CD14-positive monocyte (primary cell): ENCODE results near the gene WDCP. TPM values are rescaled to one million over a fixed set of nuclear protein-coding genes. Genes with fewer than 3 reads are reported as not detected.

Source experiments
- DNase-seq, 3 donors: peaks; one replicate each; pipeline ENCODE4 v3.0.0-alpha.2; 2011 to 2022
- H2AFZ ChIP-seq: 2 replicates; pipeline ENCODE4 v1.6.0; 2012; ENCODE audit warnings: mild to moderate bottlenecking, low read depth, low read length, inconsistent platforms; ENCODE audit not compliant: insufficient read depth, poor library complexity, severe bottlenecking
- H3K27ac ChIP-seq, 2 donors: 1 replicate in 1 of 2; 2 replicates in 1 of 2; pipeline ENCODE4 v1.5.1; 2012 to 2013; ENCODE audit warnings: low read length in 2 of 2, control low read depth in 1 of 2, inconsistent platforms in 1 of 2, low read depth in 1 of 2, mild to moderate bottlenecking in 1 of 2
- H3K27me3 ChIP-seq, 2 donors: one replicate each; pipeline versions ENCODE4 v1.6.0 to v1.6.1; 2011 to 2013; ENCODE audit warnings: low read length in 2 of 2; ENCODE audit not compliant: control insufficient read depth in 2 of 2, insufficient read depth in 2 of 2
- H3K36me3 ChIP-seq, 2 donors: replicated peaks in 1 of 2; 1 replicate in 1 of 2; 2 replicates in 1 of 2; pipeline versions ENCODE4 v1.5.1 to v1.6.1; 2012 to 2013; ENCODE audit warnings: low read length in 2 of 2, control low read depth in 1 of 2, inconsistent platforms in 1 of 2, mild to moderate bottlenecking in 1 of 2; ENCODE audit not compliant: insufficient read depth in 2 of 2, control insufficient read depth in 1 of 2
- H3K4me1 ChIP-seq, 2 donors: 1 replicate in 1 of 2; 2 replicates in 1 of 2; pipeline versions ENCODE4 v1.5.1 to v1.6.1; 2012 to 2013; ENCODE audit warnings: low read length in 2 of 2, control low read depth in 1 of 2, inconsistent platforms in 1 of 2, mild to moderate bottlenecking in 1 of 2, moderate library complexity in 1 of 2; ENCODE audit not compliant: insufficient read depth in 2 of 2, control insufficient read depth in 1 of 2
- H3K4me2 ChIP-seq: replicated peaks from 2 replicates; pipeline ENCODE3; 2012; ENCODE audit warnings: low read length, moderate library complexity, mild to moderate bottlenecking; ENCODE audit not compliant: poor library complexity, severe bottlenecking; ENCODE audit errors: extremely low read depth
- H3K4me3 ChIP-seq, 3 experiments: fragments of 200-600 bp in 1 of 3; sonication (generic) in 1 of 3; replicated peaks in 1 of 3; 1 replicate in 2 of 3; 2 replicates in 1 of 3; pipeline ENCODE4 v1.5.1; 2011 to 2013; ENCODE audit warnings: low read length in 3 of 3, mild to moderate bottlenecking in 3 of 3, control low read depth in 2 of 3, low read depth in 2 of 3, inconsistent platforms in 1 of 3, moderate library complexity in 1 of 3
- H3K79me2 ChIP-seq: 2 replicates; pipeline ENCODE4 v1.6.0; 2012; ENCODE audit warnings: mild to moderate bottlenecking, control low read depth, inconsistent platforms, low read length, moderate library complexity; ENCODE audit not compliant: insufficient read depth
- H3K9ac ChIP-seq: 2 replicates; pipeline ENCODE4 v1.6.0; 2017; ENCODE audit warnings: low read length, mild to moderate bottlenecking; ENCODE audit not compliant: insufficient read depth, poor library complexity, severe bottlenecking
- H3K9me3 ChIP-seq, 2 donors: replicated peaks in 1 of 2; 1 replicate in 1 of 2; 2 replicates in 1 of 2; pipeline versions ENCODE4 v1.5.1 to v1.6.1; 2012 to 2013; ENCODE audit warnings: low read length in 2 of 2, control low read depth in 1 of 2; ENCODE audit not compliant: control insufficient read depth in 1 of 2, insufficient read depth in 1 of 2
- H4K20me1 ChIP-seq: 2 replicates; pipeline ENCODE4 v1.6.0; 2012; ENCODE audit warnings: mild to moderate bottlenecking, low read length, control low read depth, moderate library complexity; ENCODE audit not compliant: insufficient read depth
- H3K27ac Mint-ChIP-seq, 7 donors: one replicate each; pipeline ENCODE4 v1.8.0; 2020; ENCODE audit warnings: mild to moderate bottlenecking in 7 of 7, mixed read lengths in 7 of 7, moderate library complexity in 6 of 7, inconsistent platforms in 2 of 7
- H3K27me3 Mint-ChIP-seq, 3 donors: one replicate each; pipeline ENCODE4 v1.8.0; 2021 to 2022; ENCODE audit warnings: low read depth in 3 of 3, mild to moderate bottlenecking in 3 of 3, mixed read lengths in 3 of 3, moderate library complexity in 3 of 3, inconsistent platforms in 1 of 3
- H3K36me3 Mint-ChIP-seq, 2 donors: one replicate each; pipeline ENCODE4 v1.8.0; 2020; ENCODE audit warnings: mixed read lengths in 2 of 2, inconsistent platforms in 1 of 2, mild to moderate bottlenecking in 1 of 2
- H3K4me1 Mint-ChIP-seq: one replicate; pipeline ENCODE4 v1.8.0; 2020; ENCODE audit warnings: mild to moderate bottlenecking, mixed read lengths
- H3K4me3 Mint-ChIP-seq, 2 donors: one replicate each; pipeline ENCODE4 v1.8.0; 2020; ENCODE audit warnings: mild to moderate bottlenecking in 2 of 2, mixed read lengths in 2 of 2, moderate library complexity in 1 of 2
- H3K9me3 Mint-ChIP-seq, 7 donors: one replicate each; pipeline ENCODE4 v1.8.0; 2020 to 2022; ENCODE audit warnings: mixed read lengths in 7 of 7, mild to moderate bottlenecking in 6 of 7, moderate library complexity in 6 of 7, inconsistent platforms in 2 of 7
- WGBS: methylation state at CpG from one replicate; pipeline ENCODE4 v1.1.5; 2013; ENCODE audit warnings: missing lambda C conversion rate; ENCODE audit not compliant: insufficient coverage; 5-methylcytosine and 5-hydroxymethylcytosine counted together
- intact Hi-C, 2 donors: fragments of 100-400 bp; cut with micrococcal nuclease; formaldehyde crosslinking; loops; one replicate each; pipeline versions ENCODE4 v1.15.0 to v1.15.1; 2023
- polyA plus RNA-seq, 3 donors: library from polyadenylated mRNA; depleted of rRNA in 1 of 3; unstranded in 2 of 3; stranded (reverse) in 1 of 3; fragments of 300-500 nt in 2 of 3; fragments of >200 nt in 1 of 3; fragmentation: Illumina TruSeq in 2 of 3; gene quantifications; 1 replicate in 2 of 3; 2 replicates in 1 of 3; pipeline ENCODE4 v1.2.3, GENCODE V29; 2012 to 2021
- TF ChIP-seq, protein P1 (sequence below): fragments of 200-600 bp; IDR thresholded peaks from one replicate; pipeline ENCODE4 v1.8.0; 2022; ENCODE audit warnings: antibody characterized with exemption, mild to moderate bottlenecking

The WDCP gene
- polyA plus RNA-seq, 3 donors, result 0.43 to 1.3 (median 0.69) TPM

DNA sequence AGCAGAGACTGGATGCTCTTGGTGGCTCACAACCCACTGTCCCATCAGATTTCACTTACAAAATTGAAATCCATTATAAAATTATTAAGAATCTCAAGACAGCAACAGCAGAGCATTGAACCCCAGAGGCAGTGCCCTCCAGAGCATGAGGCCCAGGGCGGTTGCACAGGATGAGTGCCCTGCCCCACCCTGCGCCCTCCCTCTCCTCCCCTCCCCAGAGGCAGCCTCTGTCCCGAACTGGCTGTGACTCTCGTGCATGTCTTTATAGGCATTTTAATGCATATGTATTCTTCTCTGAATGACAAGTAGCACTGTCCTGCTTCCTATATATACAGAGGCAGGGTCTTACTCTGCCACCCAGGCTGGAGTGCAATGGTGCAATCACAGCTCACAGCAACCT lies 26.9 kb downstream of the WDCP start:
- TF ChIP-seq, protein P1, sequence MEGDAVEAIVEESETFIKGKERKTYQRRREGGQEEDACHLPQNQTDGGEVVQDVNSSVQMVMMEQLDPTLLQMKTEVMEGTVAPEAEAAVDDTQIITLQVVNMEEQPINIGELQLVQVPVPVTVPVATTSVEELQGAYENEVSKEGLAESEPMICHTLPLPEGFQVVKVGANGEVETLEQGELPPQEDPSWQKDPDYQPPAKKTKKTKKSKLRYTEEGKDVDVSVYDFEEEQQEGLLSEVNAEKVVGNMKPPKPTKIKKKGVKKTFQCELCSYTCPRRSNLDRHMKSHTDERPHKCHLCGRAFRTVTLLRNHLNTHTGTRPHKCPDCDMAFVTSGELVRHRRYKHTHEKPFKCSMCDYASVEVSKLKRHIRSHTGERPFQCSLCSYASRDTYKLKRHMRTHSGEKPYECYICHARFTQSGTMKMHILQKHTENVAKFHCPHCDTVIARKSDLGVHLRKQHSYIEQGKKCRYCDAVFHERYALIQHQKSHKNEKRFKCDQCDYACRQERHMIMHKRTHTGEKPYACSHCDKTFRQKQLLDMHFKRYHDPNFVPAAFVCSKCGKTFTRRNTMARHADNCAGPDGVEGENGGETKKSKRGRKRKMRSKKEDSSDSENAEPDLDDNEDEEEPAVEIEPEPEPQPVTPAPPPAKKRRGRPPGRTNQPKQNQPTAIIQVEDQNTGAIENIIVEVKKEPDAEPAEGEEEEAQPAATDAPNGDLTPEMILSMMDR, result no peak
- Histone ChIP-seq H3K27me3 (no peaks in the 10 kb centered on the region), H3K79me2 (no peaks in the 10 kb centered on the region), H3K36me3 (peaks cover 4 to 9% of the 10 kb centered on the region in 2 donors), H3K9me3 (no peaks in the 10 kb centered on the region), H2AFZ (no peak overlapping the region), H3K9ac (no peak overlapping the region), H4K20me1 (no peaks in the 10 kb centered on the region), H3K4me2 (no peak overlapping the region), H3K4me1 (no peaks in the 10 kb centered on the region), H3K4me3 (no peak overlapping the region), H3K27ac (no peak overlapping the region)
- Mint-ChIP-seq H3K27ac (no peak overlapping the region), H3K27me3 (peaks cover 0 to 3% (median 0%) of the 10 kb centered on the region in 3 donors), H3K4me1 (no peaks in the 10 kb centered on the region), H3K4me3 (no peak overlapping the region), H3K36me3 (peaks cover 17 to 19% of the 10 kb centered on the region in 2 donors), H3K9me3 (no peaks in the 10 kb centered on the region)
- no CpG with 5 or more reads among the region's 4 CpGs for WGBS
- DNase-seq, result no peak
- intact Hi-C loops, result no loop called here

DNA sequence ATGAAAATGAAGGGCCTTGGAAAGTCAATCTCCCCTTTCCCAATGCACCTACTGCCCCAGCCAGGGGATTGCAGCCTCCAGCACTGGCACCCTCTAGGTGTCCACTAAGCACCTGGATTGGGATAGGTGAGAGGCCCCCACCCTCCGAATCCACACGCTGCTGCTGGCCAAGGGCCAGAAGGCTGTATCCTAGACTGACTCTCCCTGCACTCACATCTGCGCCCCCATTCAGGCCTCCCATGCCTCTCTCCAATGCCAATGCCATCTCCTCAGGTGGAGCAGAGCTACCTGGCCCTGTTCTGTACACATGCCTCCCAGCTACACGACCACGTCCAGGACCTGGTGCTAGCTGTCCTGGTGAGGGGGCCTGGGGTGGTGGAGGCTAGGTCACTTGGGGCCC lies 27.5 kb downstream of the WDCP start:
- Histone ChIP-seq H3K36me3 (peaks cover 4 to 9% of the 10 kb centered on the region in 2 donors), H3K4me1 (no peaks in the 10 kb centered on the region), H3K9ac (no peak overlapping the region), H3K27me3 (no peaks in the 10 kb centered on the region), H3K9me3 (no peaks in the 10 kb centered on the region), H3K4me3 (no peak overlapping the region), H2AFZ (no peak overlapping the region), H3K79me2 (no peaks in the 10 kb centered on the region), H4K20me1 (no peaks in the 10 kb centered on the region), H3K27ac (no peak overlapping the region), H3K4me2 (no peak overlapping the region)
- intact Hi-C loops, result no loop called here
- Mint-ChIP-seq H3K4me3 (no peak overlapping the region), H3K4me1 (no peaks in the 10 kb centered on the region), H3K27me3 (peaks cover 0 to 3% (median 0%) of the 10 kb centered on the region in 3 donors), H3K36me3 (peaks cover 14 to 17% of the 10 kb centered on the region in 2 donors), H3K27ac (no peak overlapping the region), H3K9me3 (no peaks in the 10 kb centered on the region)
- DNase-seq, result no peak
- no CpG with 5 or more reads among the region's 5 CpGs for WGBS
- TF ChIP-seq, protein P1, result no peak
